Measurements from ENCODE around the gene ADPRHL1.

- TF ChIP-seq CTCF (conservative IDR thresholded peaks at IDR 0.05; ENCODE audit: low read depth, low read length) (no peak), EZH2 (IDR thresholded peaks at IDR 0.05; ENCODE audit: borderline replicate concordance, low read depth, low read length, poor library complexity, severe bottlenecking) (no peak)
These were observed 25.5 kb downstream of the ADPRHL1 start for GRCh38 chr13:113427562-113428468.
